HG02884 (cell line): ENCODE measurements around the gene PTPRB.

Source experiments
- ATAC-seq: cut with Tn5 transposase; IDR thresholded peaks from one replicate; pipeline ENCODE4 v1.9.1; 2021; ENCODE audit warnings: mild to moderate bottlenecking, moderate library complexity; ENCODE audit not compliant: unreplicated experiment

Gene PTPRB

GRCh38 chr12:70637303-70638085 is at the start of gene PTPRB:
Gene PTPRB (minus strand): TSS chr12:70637429. CDS start chr12:70637395, 34 bp downstream.
- ATAC-seq: no peak

GRCh38 chr12:70686907-70687306 is 49.7 kb upstream of the PTPRB start:
- no peak for ATAC-seq

- no peak for ATAC-seq
These were observed 49.1 kb upstream of the PTPRB start for GRCh38 chr12:70686299-70686698.

GRCh38 chr12:70683976-70684375 is 46.7 kb upstream of the PTPRB start:
- no peak for ATAC-seq

- no peak for ATAC-seq
These were observed 34.5 kb upstream of the PTPRB start for GRCh38 chr12:70671698-70672097.

- no peak for ATAC-seq
These were observed 33.7 kb upstream of the PTPRB start for GRCh38 chr12:70670948-70671347.

- ATAC-seq: no peak
These were observed 30.0 kb upstream of the PTPRB start for GRCh38 chr12:70667253-70667652.

- ATAC-seq: no peak
These were observed 29.1 kb upstream of the PTPRB start for GRCh38 chr12:70666364-70666763.

- no peak for ATAC-seq
These were observed 27.2 kb upstream of the PTPRB start for GRCh38 chr12:70664465-70664881.

- no peak for ATAC-seq
These were observed 26.6 kb upstream of the PTPRB start for GRCh38 chr12:70663838-70664237.

GRCh38 chr12:70661466-70662161 is 24.4 kb upstream of the PTPRB start:
- no peak for ATAC-seq

GRCh38 chr12:70660620-70661219 is 23.5 kb upstream of the PTPRB start:
- ATAC-seq: no peak

GRCh38 chr12:70660002-70660604 is 22.9 kb upstream of the PTPRB start:
- no peak for ATAC-seq

- ATAC-seq: no peak
These were observed 21.9 kb upstream of the PTPRB start for GRCh38 chr12:70659077-70659606.

- ATAC-seq: no peak
These were observed 20.5 kb upstream of the PTPRB start for GRCh38 chr12:70657616-70658286.

- no peak for ATAC-seq
These were observed 15.2 kb upstream of the PTPRB start for GRCh38 chr12:70652451-70652850.

- ATAC-seq: no peak
These were observed 11.6 kb upstream of the PTPRB start for GRCh38 chr12:70648831-70649230.

- ATAC-seq: no peak
These were observed 11.0 kb upstream of the PTPRB start for GRCh38 chr12:70648191-70648590.

GRCh38 chr12:70646850-70647249 is 9.6 kb upstream of the PTPRB start:
- ATAC-seq: no peak

- peak; percentile 79 for ATAC-seq
These were observed 8.5 kb upstream of the PTPRB start for GRCh38 chr12:70645494-70646317.
